Osteocyte (in vitro differentiated cells): ENCODE data around the gene MS4A6A. TPM values are rescaled to one million over a fixed set of nuclear protein-coding genes. Genes with fewer than 3 reads are reported as not detected.

Experiments used
- DNase-seq: peaks from one replicate; pipeline ENCODE4 v3.0.0; 2021; ENCODE audit warnings: mixed read lengths; ENCODE audit not compliant: unreplicated experiment; ENCODE audit errors: extremely low spot score
- H3K27ac Mint-ChIP-seq: one replicate; pipeline ENCODE4 v1.8.0; 2021; ENCODE audit warnings: mild to moderate bottlenecking, mixed read lengths; ENCODE audit not compliant: unreplicated experiment
- H3K27me3 Mint-ChIP-seq: one replicate; pipeline ENCODE4 v1.8.0; 2021; ENCODE audit warnings: mixed read lengths; ENCODE audit not compliant: unreplicated experiment
- H3K36me3 Mint-ChIP-seq: one replicate; pipeline ENCODE4 v1.8.0; 2021; ENCODE audit warnings: mixed read lengths; ENCODE audit not compliant: unreplicated experiment
- H3K4me1 Mint-ChIP-seq: one replicate; pipeline ENCODE4 v1.8.0; 2021; ENCODE audit warnings: mixed read lengths; ENCODE audit not compliant: unreplicated experiment
- H3K4me3 Mint-ChIP-seq: one replicate; pipeline ENCODE4 v1.8.0; 2021; ENCODE audit warnings: mild to moderate bottlenecking, moderate library complexity, mixed read lengths; ENCODE audit not compliant: unreplicated experiment
- H3K9me3 Mint-ChIP-seq: one replicate; pipeline ENCODE4 v1.8.0; 2021; ENCODE audit warnings: mixed read lengths; ENCODE audit not compliant: unreplicated experiment
- microRNA-seq: library from miRNA; unstranded; fragments of <30 nt; microRNA quantifications from one replicate; pipeline ENCODE4 v1.1.0, GENCODE V29; 2020; ENCODE audit not compliant: unreplicated experiment
- total RNA-seq: library from RNA; stranded (reverse); gene quantifications from 2 replicates; pipeline ENCODE4 v1.2.1, GENCODE V29; 2021
- TF ChIP-seq, protein P1 (sequence below): fragments of 200-600 bp; sonication (generic); IDR thresholded peaks from 2 replicates; pipeline ENCODE4 v1.5.0; 2021; ENCODE audit warnings: antibody characterized with exemption, mild to moderate bottlenecking, moderate library complexity

The MS4A6A gene
- total RNA-seq, 1 donor from 2014 or later: not detected

DNA sequence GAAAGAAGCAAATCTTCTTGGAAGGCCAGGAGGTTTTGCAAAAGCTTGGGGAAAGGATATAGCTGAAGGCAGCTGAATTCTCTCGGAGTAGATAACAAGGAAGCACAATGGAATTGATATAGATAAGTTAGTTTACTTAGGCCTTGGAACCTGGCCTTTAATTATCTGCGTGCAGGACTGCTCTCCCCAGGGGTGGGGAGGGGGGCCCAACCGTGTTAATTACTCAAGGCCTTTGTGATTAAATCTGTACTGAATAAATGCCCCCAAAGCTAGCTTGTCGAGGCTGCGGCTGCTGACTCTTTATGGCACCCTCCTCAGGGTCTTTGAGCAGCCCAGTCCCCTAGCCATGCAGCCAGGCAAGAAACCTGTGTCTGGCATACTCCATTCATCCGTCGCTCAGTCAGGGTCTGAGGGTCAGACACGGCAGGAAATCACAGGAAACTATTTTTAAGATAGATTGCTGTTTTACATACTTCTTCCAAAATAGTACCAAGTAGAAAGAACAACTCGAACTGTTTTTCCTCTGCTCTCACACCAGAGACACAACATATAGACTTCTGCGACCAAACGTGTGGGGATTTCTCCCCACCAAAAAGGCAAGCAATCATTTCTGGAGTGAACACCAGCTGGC lies 58.0 kb downstream of the MS4A6A start:
- TF ChIP-seq, protein P1, sequence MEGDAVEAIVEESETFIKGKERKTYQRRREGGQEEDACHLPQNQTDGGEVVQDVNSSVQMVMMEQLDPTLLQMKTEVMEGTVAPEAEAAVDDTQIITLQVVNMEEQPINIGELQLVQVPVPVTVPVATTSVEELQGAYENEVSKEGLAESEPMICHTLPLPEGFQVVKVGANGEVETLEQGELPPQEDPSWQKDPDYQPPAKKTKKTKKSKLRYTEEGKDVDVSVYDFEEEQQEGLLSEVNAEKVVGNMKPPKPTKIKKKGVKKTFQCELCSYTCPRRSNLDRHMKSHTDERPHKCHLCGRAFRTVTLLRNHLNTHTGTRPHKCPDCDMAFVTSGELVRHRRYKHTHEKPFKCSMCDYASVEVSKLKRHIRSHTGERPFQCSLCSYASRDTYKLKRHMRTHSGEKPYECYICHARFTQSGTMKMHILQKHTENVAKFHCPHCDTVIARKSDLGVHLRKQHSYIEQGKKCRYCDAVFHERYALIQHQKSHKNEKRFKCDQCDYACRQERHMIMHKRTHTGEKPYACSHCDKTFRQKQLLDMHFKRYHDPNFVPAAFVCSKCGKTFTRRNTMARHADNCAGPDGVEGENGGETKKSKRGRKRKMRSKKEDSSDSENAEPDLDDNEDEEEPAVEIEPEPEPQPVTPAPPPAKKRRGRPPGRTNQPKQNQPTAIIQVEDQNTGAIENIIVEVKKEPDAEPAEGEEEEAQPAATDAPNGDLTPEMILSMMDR: no peak
- no peak overlapping the region for H3K27ac Mint-ChIP-seq

More for the DNA sequence above, 58.0 kb downstream of the MS4A6A start:
- H3K27me3 Mint-ChIP-seq: no peaks in the 10 kb centered on the region
- H3K4me1 Mint-ChIP-seq: no peaks in the 10 kb centered on the region
- H3K36me3 Mint-ChIP-seq: no peaks in the 10 kb centered on the region
- DNase-seq: no peak
- no peaks in the 10 kb centered on the region for H3K9me3 Mint-ChIP-seq
- no peak overlapping the region for H3K4me3 Mint-ChIP-seq

Small RNA genes lying within 50 kb of the gene (microRNA-seq; reads per million reads assigned to microRNA genes)
- gene MIR6503: not detected

Other genes starting within 250 kb of the MS4A6A start
- not detected in 2 replicates for gene OOSP1, start 244.7 kb downstream of the MS4A6A start, total RNA-seq
- gene OOSP4A, start 219.1 kb downstream of the MS4A6A start, total RNA-seq: not detected in 2 replicates
- gene OOSP4B, start 165.9 kb downstream of the MS4A6A start, total RNA-seq: not detected in 2 replicates
- not detected in 2 replicates for gene OOSP2, start 142.7 kb downstream of the MS4A6A start, total RNA-seq
- gene MS4A3, start 126.4 kb downstream of the MS4A6A start, total RNA-seq: not detected in 2 replicates
- gene MS4A2, start 94.4 kb downstream of the MS4A6A start, total RNA-seq: not detected in 2 replicates
- gene MS4A4E, start 60.1 kb upstream of the MS4A6A start, total RNA-seq: 0.30 TPM in 1 of 2 replicates, not detected in the other
- gene MS4A4A, start 97.6 kb upstream of the MS4A6A start, total RNA-seq: not detected in 2 replicates
- not detected in 2 replicates for gene MS4A6E, start 144.2 kb upstream of the MS4A6A start, total RNA-seq
- not detected in 2 replicates for gene MS4A7, start 195.4 kb upstream of the MS4A6A start, total RNA-seq
- gene MS4A14, start 213.4 kb upstream of the MS4A6A start, total RNA-seq: not detected in 2 replicates
- gene MS4A5, start 246.5 kb upstream of the MS4A6A start, total RNA-seq: not detected in 2 replicates